GM19395 (cell line): Measurements from ENCODE around the gene HNF1A.
"Not testable (repeated sequence)": the region's sequence is repeated elsewhere in the genome, so short reads cannot be mapped to it uniquely, and the experiment has no call there.

Source experiments
- ATAC-seq: cut with Tn5 transposase; IDR thresholded peaks from one replicate; pipeline ENCODE4 v1.9.1; 2021; ENCODE audit warnings: mild to moderate bottlenecking, moderate library complexity; ENCODE audit not compliant: unreplicated experiment

Gene HNF1A

GRCh38 chr12:121038861-121039668, 60.7 kb downstream of the HNF1A start, which contains the start of gene OASL:
Gene OASL (minus strand): TSS chr12:121039246. CDS start chr12:121038971, 275 bp downstream.
- peak; percentile 75 for ATAC-seq

- ATAC-seq: no peak
Measured at GRCh38 chr12:121043067-121043466, 64.7 kb downstream of the HNF1A start.

DNA sequence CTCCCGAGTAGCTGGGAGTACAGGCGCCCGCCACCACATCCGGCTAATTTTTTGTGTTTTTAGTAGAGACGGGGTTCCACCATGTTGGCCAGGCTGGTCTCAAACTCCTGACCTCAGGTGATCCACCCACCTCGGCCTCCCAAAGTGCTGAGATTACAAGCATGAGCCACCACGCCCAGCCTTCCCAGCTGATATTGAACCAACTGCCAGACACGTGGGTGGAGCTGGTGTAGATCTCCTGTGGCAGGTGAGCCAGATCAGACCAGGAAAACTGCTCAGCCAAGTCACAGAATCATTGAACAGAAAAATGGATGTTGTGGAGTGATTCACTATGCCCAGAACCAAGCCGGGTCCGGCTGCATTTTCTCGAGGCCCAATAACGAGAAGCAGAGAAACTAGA, 69.1 kb downstream of the HNF1A start:
- not testable (repeated sequence) for ATAC-seq

DNA sequence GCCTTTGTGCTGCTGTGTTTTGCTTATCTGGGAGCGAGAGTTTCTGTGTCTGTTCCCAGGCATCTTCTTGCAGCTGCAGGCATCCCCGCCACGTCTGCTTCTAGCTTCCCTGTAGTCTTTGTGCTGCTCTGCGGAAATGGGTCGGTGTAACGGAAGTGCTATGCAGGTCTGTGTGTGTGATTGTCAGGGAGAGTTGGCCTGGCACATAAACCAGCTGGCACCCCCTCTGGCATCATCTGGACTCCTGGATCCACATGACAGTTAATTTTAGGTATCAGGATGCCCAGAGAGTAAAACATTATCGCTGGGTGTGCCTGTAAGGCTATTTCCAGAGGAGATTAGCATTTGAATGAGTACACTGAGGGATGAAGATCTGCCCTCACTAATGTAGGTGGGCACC, 70.1 kb downstream of the HNF1A start:
- ATAC-seq: no peak

DNA sequence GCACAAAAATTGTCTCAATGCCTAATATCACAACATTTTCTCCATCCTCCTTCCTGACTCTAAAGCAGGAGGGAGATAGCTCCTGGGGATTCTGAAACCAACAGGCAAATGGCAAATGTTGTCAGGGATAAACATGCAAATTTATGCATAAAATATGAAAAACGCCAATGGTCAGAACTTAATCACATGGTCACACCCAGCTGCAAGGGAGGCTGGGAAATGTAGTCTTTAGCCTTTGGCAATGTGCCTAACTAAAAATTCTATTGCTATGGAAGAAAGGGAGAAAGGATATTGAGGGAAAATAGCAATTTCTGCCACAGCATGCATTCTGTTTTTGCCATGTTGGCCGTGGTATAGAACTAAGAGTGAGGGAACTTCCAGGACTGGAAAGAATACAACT, 72.4 kb downstream of the HNF1A start:
- ATAC-seq: no peak
